ENCODE results near the gene CNTNAP5. TPM values are rescaled to one million over a fixed set of nuclear protein-coding genes. Genes with fewer than 3 reads are reported as not detected.

Gene CNTNAP5
- total and polyA plus RNA-seq, 9 of the 15 experiments (the other 6 are each of a cell fraction or from before 2014, with no cell fraction given), result not detected

DNA sequence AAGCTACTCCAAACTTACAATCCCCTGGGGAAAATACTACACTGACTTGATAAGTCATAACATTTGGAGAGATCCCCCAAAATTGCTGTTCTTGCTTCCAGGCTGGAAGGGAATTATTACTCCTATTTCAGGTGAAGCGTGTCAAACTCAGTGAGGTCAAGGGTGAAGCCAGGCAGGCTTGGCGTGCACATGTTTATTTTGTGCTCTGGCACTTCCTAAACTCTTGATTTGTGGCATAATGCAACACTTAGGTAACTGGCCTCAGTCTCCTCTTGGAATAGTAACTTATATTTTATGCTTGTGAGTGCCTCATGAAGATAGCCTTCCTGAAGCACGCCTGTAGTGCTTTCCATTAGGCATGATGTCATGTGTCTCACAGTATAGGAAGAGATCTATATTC, 751.2 kb downstream of the CNTNAP5 start:
- intact Hi-C loops (cut with micrococcal nuclease), result no loop called here
- WGBS (ENCODE audit: insufficient coverage, low coverage, missing lambda C conversion rate), result 0% methylated on average over 3 of the region's 3 CpGs
- TF ChIP-seq HBP1 (CRISPR knock-in tag; IDR thresholded peaks at IDR 0.05) (no peak), SP2 (IDR thresholded peaks at IDR 0.05; ENCODE audit: extremely low read depth, low read depth, low read length, poor library complexity, severe bottlenecking) (no peak), ZNF551 (CRISPR knock-in tag; IDR thresholded peaks at IDR 0.05) (no peak), ZNF830 (CRISPR knock-in tag; IDR thresholded peaks at IDR 0.05) (no peak), RB1 (IDR thresholded peaks at IDR 0.05; ENCODE audit: low read depth) (no peak), NELFE (IDR thresholded peaks at IDR 0.05; ENCODE audit: insufficient read depth, insufficient read length) (no peak), CCAR2 (IDR thresholded peaks at IDR 0.05; ENCODE audit: low read depth, low read length) (no peak), ZFP1 (CRISPR knock-in tag; IDR thresholded peaks at IDR 0.05) (no peak), ZNF134 (CRISPR knock-in tag; conservative IDR thresholded peaks at IDR 0.05) (no peak), E2F3 (CRISPR knock-in tag; IDR thresholded peaks at IDR 0.05) (no peak), SMARCC2 (IDR thresholded peaks at IDR 0.05; ENCODE audit: low read depth) (no peak)
- TF ChIP-seq, protein P1, sequence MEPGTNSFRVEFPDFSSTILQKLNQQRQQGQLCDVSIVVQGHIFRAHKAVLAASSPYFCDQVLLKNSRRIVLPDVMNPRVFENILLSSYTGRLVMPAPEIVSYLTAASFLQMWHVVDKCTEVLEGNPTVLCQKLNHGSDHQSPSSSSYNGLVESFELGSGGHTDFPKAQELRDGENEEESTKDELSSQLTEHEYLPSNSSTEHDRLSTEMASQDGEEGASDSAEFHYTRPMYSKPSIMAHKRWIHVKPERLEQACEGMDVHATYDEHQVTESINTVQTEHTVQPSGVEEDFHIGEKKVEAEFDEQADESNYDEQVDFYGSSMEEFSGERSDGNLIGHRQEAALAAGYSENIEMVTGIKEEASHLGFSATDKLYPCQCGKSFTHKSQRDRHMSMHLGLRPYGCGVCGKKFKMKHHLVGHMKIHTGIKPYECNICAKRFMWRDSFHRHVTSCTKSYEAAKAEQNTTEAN (CRISPR knock-in tag; IDR thresholded peaks at IDR 0.05), result no peak
- TF ChIP-seq, protein P2, sequence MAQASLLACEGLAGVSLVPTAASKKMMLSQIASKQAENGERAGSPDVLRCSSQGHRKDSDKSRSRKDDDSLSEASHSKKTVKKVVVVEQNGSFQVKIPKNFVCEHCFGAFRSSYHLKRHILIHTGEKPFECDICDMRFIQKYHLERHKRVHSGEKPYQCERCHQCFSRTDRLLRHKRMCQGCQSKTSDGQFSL (CRISPR knock-in tag; IDR thresholded peaks at IDR 0.05), result no peak
- TF ChIP-seq, protein P2 (tag; IDR thresholded peaks at IDR 0.05), result no peak
- in situ Hi-C loops (cut with MboI), result no loop called here
- Histone ChIP-seq H3K9ac (ENCODE audit: insufficient read depth in 1 of 2, low read depth in 2 of 2, low read length in 2 of 2) (no peak overlapping the region), H3K4me3 (no peak overlapping the region), H3K4me1 (replicated peaks in 1 of 2; ENCODE audit: control insufficient read depth in 2 of 2, insufficient read depth in 2 of 2, low read length in 2 of 2) (no peaks in the 10 kb centered on the region), H3K27ac (ENCODE audit: extremely low read depth, low read depth, low read length) (no peak overlapping the region), H3K36me3 (ENCODE audit: control insufficient read depth, insufficient read depth, low read length) (no peaks in the 10 kb centered on the region), H3K4me2 (ENCODE audit: insufficient read depth, low read length) (no peak overlapping the region), H2AFZ (ENCODE audit: low read depth, low read length) (no peak overlapping the region), H4K20me1 (replicated peaks; ENCODE audit: control insufficient read depth, insufficient read depth, low read length) (no peaks in the 10 kb centered on the region), H3K27me3 (ENCODE audit: control insufficient read depth in 2 of 2, insufficient read depth in 2 of 2, low read length in 2 of 2) (no peaks in the 10 kb centered on the region), H3K9me3 (replicated peaks; ENCODE audit: control insufficient read depth, insufficient read depth, low read depth, low read length) (no peaks in the 10 kb centered on the region), H3K79me2 (ENCODE audit: control insufficient read depth, insufficient read depth, low read length) (no peaks in the 10 kb centered on the region), H3K9me1 (ENCODE audit: control insufficient read depth, insufficient read depth, low read length) (no peaks in the 10 kb centered on the region)
- ChIA-PET CTCF (ENCODE audit: low intra/inter-chr PET ratio) (no interaction called here), POLR2A (no interaction called here)
- ATAC-seq (no peak), DNase-seq (ENCODE audit: extremely low read depth in 1 of 4, low spot score in 3 of 4) (no peak), FAIRE-seq (no peak)
- no TSS peak for BruUV-seq (replicated peaks)

All from K562 (cell line).